ENCODE results near the gene RBBP5.
A peak's percentile ranks its signal among the peaks of the same experiment; 100 is the strongest.

RBBP5 gene

DNA sequence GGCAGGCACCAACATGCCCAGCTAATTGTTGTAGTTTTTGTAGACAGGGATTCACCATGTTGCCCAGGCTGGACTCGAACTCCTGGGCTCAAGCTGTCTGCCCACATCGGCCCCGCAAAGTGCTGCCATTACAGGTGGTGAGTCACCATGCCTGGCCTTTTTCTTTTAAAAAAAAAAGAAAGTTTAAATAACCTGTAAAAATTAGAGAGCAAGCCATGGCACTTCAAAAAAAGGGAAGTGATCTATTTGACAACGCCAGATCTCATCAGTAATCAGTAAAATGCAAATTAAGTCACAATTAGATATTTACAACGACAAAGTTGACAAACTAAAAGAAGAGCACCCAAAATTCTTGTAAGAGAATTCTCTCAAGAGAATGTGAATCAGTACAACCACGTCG, 2.9 kb upstream of the RBBP5 start:
- H3F3A ChIP-seq (ENCODE audit: control insufficient read depth, insufficient read depth), result no peaks in the 10 kb centered on the region
- H3K4me3 ChIP-seq (ENCODE audit: low read length), result peak overlapping the region; percentile 39
- H3K9me2 ChIP-seq (replicated peaks; ENCODE audit: control insufficient read depth, low read length), result no peaks in the 10 kb centered on the region
- no peaks in the 10 kb centered on the region for H3K27me3 ChIP-seq (ENCODE audit: control insufficient read depth, low read length)
- peaks cover 5% of the 10 kb centered on the region for H3K36me3 ChIP-seq (ENCODE audit: control insufficient read depth, low read length)
- peaks cover 21% of the 10 kb centered on the region for H3K79me2 ChIP-seq (ENCODE audit: control insufficient read depth, low read length)
- H3K9me3 ChIP-seq (ENCODE audit: control insufficient read depth, insufficient read depth, low read length), result no peaks in the 10 kb centered on the region
- TF ChIP-seq, protein P1, sequence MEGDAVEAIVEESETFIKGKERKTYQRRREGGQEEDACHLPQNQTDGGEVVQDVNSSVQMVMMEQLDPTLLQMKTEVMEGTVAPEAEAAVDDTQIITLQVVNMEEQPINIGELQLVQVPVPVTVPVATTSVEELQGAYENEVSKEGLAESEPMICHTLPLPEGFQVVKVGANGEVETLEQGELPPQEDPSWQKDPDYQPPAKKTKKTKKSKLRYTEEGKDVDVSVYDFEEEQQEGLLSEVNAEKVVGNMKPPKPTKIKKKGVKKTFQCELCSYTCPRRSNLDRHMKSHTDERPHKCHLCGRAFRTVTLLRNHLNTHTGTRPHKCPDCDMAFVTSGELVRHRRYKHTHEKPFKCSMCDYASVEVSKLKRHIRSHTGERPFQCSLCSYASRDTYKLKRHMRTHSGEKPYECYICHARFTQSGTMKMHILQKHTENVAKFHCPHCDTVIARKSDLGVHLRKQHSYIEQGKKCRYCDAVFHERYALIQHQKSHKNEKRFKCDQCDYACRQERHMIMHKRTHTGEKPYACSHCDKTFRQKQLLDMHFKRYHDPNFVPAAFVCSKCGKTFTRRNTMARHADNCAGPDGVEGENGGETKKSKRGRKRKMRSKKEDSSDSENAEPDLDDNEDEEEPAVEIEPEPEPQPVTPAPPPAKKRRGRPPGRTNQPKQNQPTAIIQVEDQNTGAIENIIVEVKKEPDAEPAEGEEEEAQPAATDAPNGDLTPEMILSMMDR (IDR thresholded peaks at IDR 0.05; ENCODE audit: low read depth, low read length, poor library complexity, severe bottlenecking), result no peak
- no peak for TF ChIP-seq EZH2phosphoT487 (IDR thresholded peaks at IDR 0.05; ENCODE audit: borderline replicate concordance, low read length)
- H4K20me1 ChIP-seq (ENCODE audit: control insufficient read depth, insufficient read depth, low read depth, low read length), result no peaks in the 10 kb centered on the region; the same call in 1 of the 2 replicates
- peaks cover 41% of the 10 kb centered on the region for H3K4me1 ChIP-seq (ENCODE audit: control insufficient read depth, low read length)
- H3K4me2 ChIP-seq (ENCODE audit: low read length), result peak overlapping the region; percentile 35
- H3K27ac ChIP-seq (ENCODE audit: low read depth, low read length), result peak overlapping the region; percentile 34

DNA sequence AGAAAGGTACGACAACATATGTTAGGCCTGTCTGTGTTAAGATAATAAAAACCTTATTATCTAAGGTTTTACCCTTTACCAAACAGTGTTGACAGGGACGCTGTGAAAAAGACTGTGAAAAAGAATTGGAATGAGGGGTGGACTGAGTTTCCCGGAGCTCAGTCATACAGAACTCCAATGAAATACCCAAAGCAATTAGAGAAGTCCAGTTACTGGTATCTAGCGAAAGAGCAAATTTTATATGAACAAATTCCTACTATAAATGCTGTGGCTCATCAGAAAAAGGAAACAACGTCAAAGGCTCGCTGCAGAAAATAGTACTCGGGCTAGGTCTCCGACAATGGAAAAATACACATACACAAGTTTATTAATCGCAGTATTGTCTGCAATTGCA, 708 bp upstream of the RBBP5 start:
- Histone ChIP-seq H4K20me1 (ENCODE audit: control insufficient read depth, insufficient read depth, low read depth, low read length) (peaks cover 2% of the 10 kb centered on the region; the same call in 1 of the 2 replicates), H3K27ac (ENCODE audit: low read depth, low read length) (peak overlapping the region; percentile 69), H3K27me3 (ENCODE audit: control insufficient read depth, low read length) (no peaks in the 10 kb centered on the region), H3K4me3 (ENCODE audit: low read length) (peak overlapping the region; percentile 92), H3K4me1 (ENCODE audit: control insufficient read depth, low read length) (peaks cover 45% of the 10 kb centered on the region), H3K9me2 (replicated peaks; ENCODE audit: control insufficient read depth, low read length) (no peaks in the 10 kb centered on the region), H3K36me3 (ENCODE audit: control insufficient read depth, low read length) (peaks cover 22% of the 10 kb centered on the region), H3K4me2 (ENCODE audit: low read length) (peak overlapping the region; percentile 79), H3K9me3 (ENCODE audit: control insufficient read depth, insufficient read depth, low read length) (no peaks in the 10 kb centered on the region), H3F3A (ENCODE audit: control insufficient read depth, insufficient read depth) (no peaks in the 10 kb centered on the region), H3K79me2 (ENCODE audit: control insufficient read depth, low read length) (peaks cover 42% of the 10 kb centered on the region)
- no peak for TF ChIP-seq EZH2phosphoT487 (IDR thresholded peaks at IDR 0.05; ENCODE audit: borderline replicate concordance, low read length)
- TF ChIP-seq, protein P1 (IDR thresholded peaks at IDR 0.05; ENCODE audit: low read depth, low read length, poor library complexity, severe bottlenecking), result peak; percentile 21

DNA sequence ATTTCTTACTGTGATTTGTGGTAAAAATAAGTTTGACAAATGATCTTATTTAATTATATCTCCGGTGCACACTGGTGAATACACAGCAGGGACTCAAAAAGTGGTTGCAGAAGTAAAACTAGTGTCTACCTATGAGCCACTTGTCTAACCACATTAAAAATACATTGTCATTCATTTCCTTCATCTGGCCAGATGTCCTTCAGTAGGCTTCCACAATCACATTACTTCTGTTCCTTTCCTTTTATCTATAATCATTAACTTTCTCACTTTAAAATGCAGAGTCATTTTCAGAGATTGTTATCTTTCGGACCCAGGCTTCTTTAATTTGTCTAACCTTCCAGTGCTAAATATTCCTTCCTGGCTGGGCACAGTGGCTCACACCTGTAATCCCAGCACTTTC, 3.0 kb downstream of the RBBP5 start:
- Histone ChIP-seq H3F3A (ENCODE audit: control insufficient read depth, insufficient read depth) (no peaks in the 10 kb centered on the region), H3K9me2 (replicated peaks; ENCODE audit: control insufficient read depth, low read length) (no peaks in the 10 kb centered on the region), H3K4me3 (ENCODE audit: low read length) (no peak overlapping the region), H3K27ac (ENCODE audit: low read depth, low read length) (no peak overlapping the region), H4K20me1 (ENCODE audit: control insufficient read depth, insufficient read depth, low read depth, low read length) (peaks cover 2% of the 10 kb centered on the region; the same call in 1 of the 2 replicates), H3K4me1 (ENCODE audit: control insufficient read depth, low read length) (peaks cover 30% of the 10 kb centered on the region), H3K79me2 (ENCODE audit: control insufficient read depth, low read length) (peaks cover 67% of the 10 kb centered on the region), H3K27me3 (ENCODE audit: control insufficient read depth, low read length) (no peaks in the 10 kb centered on the region), H3K36me3 (ENCODE audit: control insufficient read depth, low read length) (peaks cover 41% of the 10 kb centered on the region), H3K4me2 (ENCODE audit: low read length) (no peak overlapping the region), H3K9me3 (ENCODE audit: control insufficient read depth, insufficient read depth, low read length) (no peaks in the 10 kb centered on the region)
- TF ChIP-seq, protein P1 (IDR thresholded peaks at IDR 0.05; ENCODE audit: low read depth, low read length, poor library complexity, severe bottlenecking), result no peak

Measured in DOHH2 (cell line).